K562 (cell line): Measurements from ENCODE around the gene ADGRF1. TPM values are rescaled to one million over a fixed set of nuclear protein-coding genes. Genes with fewer than 3 reads are reported as not detected.

Experiments
- ATAC-seq: fragments of 200-7000 bp; cut with Tn5 transposase; 3 replicates; pipeline ENCODE4 v1.9.1; 2020; ENCODE audit warnings: moderate library complexity
- BruUV-seq: library from RNA; stranded (reverse); fragments of 400-500 nt; replicated peaks from 2 replicates; lab custom pipeline; 2021; lab: Mats Ljungman, UMichigan
- CTCF ChIA-PET: fragments of 300-600 bp; formaldehyde crosslinking; extraction: SDS; loops from one replicate; lab custom pipeline; 2021; ENCODE audit warnings: low intra/inter-chr PET ratio; lab: Yijun Ruan, JAX
- POLR2A ChIA-PET: fragments of 300-600, 350-650 bp; sonication (Branson Sonifier 250); formaldehyde crosslinking; extraction: SDS; loops from one replicate; lab custom pipeline; 2021; ENCODE audit warnings: antibody characterized with exemption, inconsistent platforms; lab: Yijun Ruan, JAX
- DNase-seq, 4 experiments: peaks; one replicate each; pipeline versions ENCODE4 v3.0.0 to v3.0.0-alpha.2; 2011 to 2018; ENCODE audit warnings: low spot score in 3 of 4, mixed read lengths in 3 of 4; ENCODE audit errors: extremely low read depth in 1 of 4
- FAIRE-seq: peaks from 2 replicates; lab custom pipeline; 2011; peaks lifted over from hg19 to GRCh38; lab: Jason Lieb, UNC
- H2AFZ ChIP-seq: 2 replicates; pipeline ENCODE4 v1.6.0; 2011; ENCODE audit warnings: low read depth, low read length, control low read depth, inconsistent platforms
- H3K27ac ChIP-seq: fragments of 200-600 bp; 3 replicates; pipeline ENCODE4 v1.8.0; 2011; ENCODE audit warnings: low read depth, mild to moderate bottlenecking, control low read depth, inconsistent platforms, low read length, moderate library complexity, mixed read lengths; ENCODE audit errors: extremely low read depth
- H3K27me3 ChIP-seq, 2 experiments: fragments of 300-600 bp in 1 of 2; 2 replicates in 1 of 2; 3 replicates in 1 of 2; pipeline versions ENCODE4 v1.6.0 to v1.8.0; 2011; ENCODE audit warnings: inconsistent platforms in 2 of 2, low read length in 2 of 2, mild to moderate bottlenecking in 1 of 2, mixed read lengths in 1 of 2, moderate library complexity in 1 of 2; ENCODE audit not compliant: control insufficient read depth in 2 of 2, insufficient read depth in 2 of 2
- H3K36me3 ChIP-seq: fragments of 300-600 bp; 3 replicates; pipeline ENCODE4 v1.8.0; 2011; ENCODE audit warnings: mild to moderate bottlenecking, low read length, inconsistent platforms; ENCODE audit not compliant: control insufficient read depth, insufficient read depth
- H3K4me1 ChIP-seq, 2 experiments: fragments of 200-600 bp in 1 of 2; replicated peaks in 1 of 2; 2 replicates in 1 of 2; 3 replicates in 1 of 2; pipeline versions ENCODE4 v1.5.1 to v1.8.0; 2011; ENCODE audit warnings: inconsistent platforms in 2 of 2, low read length in 2 of 2, mild to moderate bottlenecking in 1 of 2, mixed read lengths in 1 of 2, moderate library complexity in 1 of 2; ENCODE audit not compliant: control insufficient read depth in 2 of 2, insufficient read depth in 2 of 2
- H3K4me2 ChIP-seq: 2 replicates; pipeline ENCODE4 v1.6.1; 2011; ENCODE audit warnings: low read length, control low read depth, inconsistent platforms, mixed read lengths; ENCODE audit not compliant: insufficient read depth
- H3K4me3 ChIP-seq: fragments of 200-600 bp; sonication (generic), shearing (Covaris generic); 2 replicates; pipeline ENCODE4 v1.5.1; 2016; ENCODE audit warnings: control low read depth, inconsistent platforms
- H3K79me2 ChIP-seq: fragments of 200-600 bp; 3 replicates; pipeline ENCODE4 v1.8.0; 2011; ENCODE audit warnings: low read length, inconsistent platforms; ENCODE audit not compliant: control insufficient read depth, insufficient read depth
- H3K9ac ChIP-seq, 2 experiments: 2 replicates each; pipeline versions ENCODE4 v1.6.0 to v1.6.1; 2011; ENCODE audit warnings: low read depth in 2 of 2, low read length in 2 of 2, control low read depth in 1 of 2, inconsistent platforms in 1 of 2, mild to moderate bottlenecking in 1 of 2, mixed read lengths in 1 of 2; ENCODE audit not compliant: insufficient read depth in 1 of 2
- H3K9me1 ChIP-seq: one replicate; pipeline ENCODE4 v1.6.0; 2011; ENCODE audit warnings: inconsistent platforms, mild to moderate bottlenecking, low read length, moderate library complexity; ENCODE audit not compliant: control insufficient read depth, insufficient read depth
- H3K9me3 ChIP-seq: replicated peaks from 2 replicates; pipeline ENCODE4 v1.5.1; 2011; ENCODE audit warnings: low read depth, low read length, inconsistent platforms; ENCODE audit not compliant: control insufficient read depth, insufficient read depth
- H4K20me1 ChIP-seq: replicated peaks from 2 replicates; pipeline ENCODE4 v1.6.1; 2011; ENCODE audit warnings: low read length, inconsistent platforms, mixed read lengths; ENCODE audit not compliant: control insufficient read depth, insufficient read depth
- ZNF584 ChIP-seq: fragments of 200-800 bp; sonication (Bioruptor generic); IDR thresholded peaks from 2 replicates; pipeline ENCODE4 v1.6.1; 2016; ENCODE audit warnings: low read depth, mild to moderate bottlenecking, missing genetic modification characterization, missing compliant biosample characterization
- WGBS: fragments of 100-300 bp; shearing (Covaris generic); methylation state at CpG from one replicate; pipeline ENCODE4 v1.1.6; 2016; ENCODE audit warnings: low coverage, mixed read lengths; ENCODE audit not compliant: insufficient coverage; ENCODE audit errors: missing lambda C conversion rate; 5-methylcytosine and 5-hydroxymethylcytosine counted together
- in situ Hi-C: fragments of 300-500 bp; cut with MboI; formaldehyde crosslinking; loops from 4 replicates; pipeline ENCODE4 v1.15.0; 2018; ENCODE audit warnings: inconsistent platforms, mixed read lengths
- intact Hi-C: fragments of 100-400 bp; cut with micrococcal nuclease; formaldehyde crosslinking; loops from 2 replicates; pipeline ENCODE4 v1.14.2; 2022
- polyA plus RNA-seq, 8 experiments: library from polyadenylated mRNA; depleted of rRNA in 4 of 8; stranded (reverse) in 5 of 8; unstranded in 3 of 8; fragments of >200 nt; fragmentation: Nextera tagmentation in 2 of 8; fragmentation: Illumina TruSeq in 1 of 8; extraction: Ambion mirVana in 2 of 8; extraction: Trizol in 1 of 8; gene quantifications; 2 replicates each; pipeline versions ENCODE4 v1.2.1 to v1.2.3, GENCODE V29; 2011 to 2014; ENCODE audit warnings: inconsistent platforms in 1 of 8, missing spikeins in 1 of 8
- total RNA-seq, 7 experiments: library from RNA; depleted of rRNA in 6 of 7; stranded (reverse); fragments of >200 nt in 6 of 7; fragmentation: Illumina TruSeq in 2 of 7; extraction: Trizol in 2 of 7; gene quantifications; 2 replicates each; pipeline versions ENCODE4 v1.2.1 to v1.2.3, GENCODE V29; 2011 to 2021; ENCODE audit warnings: low replicate concordance in 1 of 7

ADGRF1 gene
- total and polyA plus RNA-seq, 9 of the 15 experiments (the other 6 are each of a cell fraction or from before 2014, with no cell fraction given): not detected

GRCh38 chr6:46948699-46949098 lies 93.4 kb downstream of the ADGRF1 start:
- ATAC-seq: no peak
- POLR2A ChIA-PET: interaction anchor here (1.0 kb wide), 1 partner anchor 54 kb away, joined by 3 read pairs; no protein-coding TSS in a partner anchor

More at GRCh38 chr6:46948699-46949098, 93.4 kb downstream of the ADGRF1 start:
- H4K20me1 ChIP-seq: no peaks in the 10 kb centered on the region; the same call in 1 of the 2 replicates
- DNase-seq: no peak
- H3K9me3 ChIP-seq: no peaks in the 10 kb centered on the region
- no peak overlapping the region for H3K4me3 ChIP-seq
- H3K36me3 ChIP-seq: no peaks in the 10 kb centered on the region
- H3K79me2 ChIP-seq: no peaks in the 10 kb centered on the region
- BruUV-seq: no TSS peak
- no peak overlapping the region for H3K27ac ChIP-seq
- TF ChIP-seq ZNF584 (CRISPR knock-in tag): no peak
- TF ChIP-seq, all 486 proteins: peak for 0
- FAIRE-seq: no peak
- 2% methylated on average over 8 of the region's 8 CpGs for WGBS
- in situ Hi-C loops: no loop called here
- Histone ChIP-seq H3K4me1 (no peaks in the 10 kb centered on the region), H2AFZ (no peak overlapping the region), H3K9me1 (no peaks in the 10 kb centered on the region), H3K27me3 (peaks cover 0 to 14% of the 10 kb centered on the region in 2 experiments; a peak in 3 of 5 replicates), H3K9ac (no peak overlapping the region), H3K4me2 (no peak overlapping the region)
- CTCF ChIA-PET: no interaction called here
- intact Hi-C loops: no loop called here

Other genes starting within 250 kb of the ADGRF1 start
- not detected in 2 replicates for gene MEP1A, start 248.9 kb downstream of the ADGRF1 start, total RNA-seq (2014; rRNA removed)
- not detected in 2 replicates for gene MEP1A, start 248.9 kb downstream of the ADGRF1 start, total RNA-seq (2014; rRNA removed; fragmentation: Illumina TruSeq; extraction: Trizol)
- gene MEP1A, start 248.9 kb downstream of the ADGRF1 start, total RNA-seq (2015; rRNA removed; fragmentation: Illumina TruSeq; extraction: Trizol): not detected in 2 replicates
- gene MEP1A, start 248.9 kb downstream of the ADGRF1 start, total RNA-seq (2021): not detected in 2 replicates
- not detected in 2 replicates for gene MEP1A, start 248.9 kb downstream of the ADGRF1 start, polyA plus RNA-seq (2011; rRNA removed)
- gene MEP1A, start 248.9 kb downstream of the ADGRF1 start, polyA plus RNA-seq (2014; fragmentation: Illumina TruSeq; extraction: Trizol): not detected in 2 replicates
- not detected for gene MEP1A, start 248.9 kb downstream of the ADGRF1 start, polyA plus RNA-seq (2014; fragmentation: Nextera tagmentation; extraction: Ambion mirVana)
- gene MEP1A, start 248.9 kb downstream of the ADGRF1 start, polyA plus RNA-seq (2014; rRNA removed): not detected in 2 replicates
- gene ADGRF5, start 120.4 kb downstream of the ADGRF1 start, total RNA-seq (2014; rRNA removed): not detected in 2 replicates
- not detected in 2 replicates for gene ADGRF5, start 120.4 kb downstream of the ADGRF1 start, total RNA-seq (2014; rRNA removed; fragmentation: Illumina TruSeq; extraction: Trizol)
- not detected in 2 replicates for gene ADGRF5, start 120.4 kb downstream of the ADGRF1 start, total RNA-seq (2015; rRNA removed; fragmentation: Illumina TruSeq; extraction: Trizol)
- 0.07 and 0.22 TPM in 2 replicates for gene ADGRF5, start 120.4 kb downstream of the ADGRF1 start, total RNA-seq (2021)
- not detected in 2 replicates for gene ADGRF5, start 120.4 kb downstream of the ADGRF1 start, polyA plus RNA-seq (2011; rRNA removed)
- gene ADGRF5, start 120.4 kb downstream of the ADGRF1 start, polyA plus RNA-seq (2014; fragmentation: Illumina TruSeq; extraction: Trizol): not detected in 2 replicates
- not detected for gene ADGRF5, start 120.4 kb downstream of the ADGRF1 start, polyA plus RNA-seq (2014; fragmentation: Nextera tagmentation; extraction: Ambion mirVana)
- not detected in 2 replicates for gene ADGRF5, start 120.4 kb downstream of the ADGRF1 start, polyA plus RNA-seq (2014; rRNA removed)